Measurements from ENCODE around the gene ST8SIA5. TPM values are rescaled to one million over a fixed set of nuclear protein-coding genes. Genes with fewer than 3 reads are reported as not detected.

ST8SIA5 gene
- polyA plus RNA-seq, 3 donors = not detected

- Histone ChIP-seq H3K4me1 (ENCODE audit: control insufficient read depth in 1 of 2, insufficient read depth in 2 of 2, low read length in 2 of 2) (no peaks in the 10 kb centered on the region), H3K4me2 (replicated peaks; ENCODE audit: extremely low read depth, low read length, poor library complexity, severe bottlenecking) (no peak overlapping the region), H3K27me3 (ENCODE audit: control insufficient read depth in 2 of 2, insufficient read depth in 2 of 2, low read length in 2 of 2) (no peaks in the 10 kb centered on the region), H3K9me3 (replicated peaks in 1 of 2; ENCODE audit: control insufficient read depth in 1 of 2, insufficient read depth in 1 of 2, low read length in 2 of 2) (no peaks in the 10 kb centered on the region), H4K20me1 (ENCODE audit: insufficient read depth, low read length) (no peaks in the 10 kb centered on the region), H3K79me2 (ENCODE audit: insufficient read depth, low read length) (no peaks in the 10 kb centered on the region), H3K36me3 (replicated peaks in 1 of 2; ENCODE audit: control insufficient read depth in 1 of 2, insufficient read depth in 2 of 2, low read length in 2 of 2) (no peaks in the 10 kb centered on the region), H2AFZ (ENCODE audit: insufficient read depth, low read depth, low read length, poor library complexity, severe bottlenecking) (no peak overlapping the region), H3K4me3 (replicated peaks in 1 of 3; ENCODE audit: low read depth in 2 of 3, low read length in 3 of 3) (no peak overlapping the region), H3K9ac (ENCODE audit: insufficient read depth, low read length, poor library complexity, severe bottlenecking) (no peak overlapping the region), H3K27ac (ENCODE audit: low read depth in 1 of 2, low read length in 2 of 2) (no peak overlapping the region)
- Mint-ChIP-seq H3K4me1 (peaks cover 7% of the 10 kb centered on the region), H3K4me3 (no peak overlapping the region), H3K36me3 (no peaks in the 10 kb centered on the region), H3K27ac (no peak overlapping the region), H3K9me3 (peaks cover 0 to 4% (median 0%) of the 10 kb centered on the region in 7 donors), H3K27me3 (ENCODE audit: low read depth in 3 of 3) (peaks cover 10 to 19% (median 13%) of the 10 kb centered on the region in 3 donors)
- 81% methylated on average over 13 of the region's 15 CpGs for WGBS (ENCODE audit: insufficient coverage)
- intact Hi-C loops (cut with micrococcal nuclease) = no loop called here
- DNase-seq = no peak
- no peak for TF ChIP-seq CTCF (IDR thresholded peaks at IDR 0.05)
These were observed 80.5 kb downstream of the ST8SIA5 start for GRCh38 chr18:46676182-46676835.

- no peak overlapping the region for H3K27ac Mint-ChIP-seq
- DNase-seq = no peak
These were observed 81.7 kb downstream of the ST8SIA5 start for GRCh38 chr18:46675112-46675511.

More at GRCh38 chr18:46675112-46675511, 81.7 kb downstream of the ST8SIA5 start:
- no peak for TF ChIP-seq CTCF (IDR thresholded peaks at IDR 0.05)
- Histone ChIP-seq H3K9ac (ENCODE audit: insufficient read depth, low read length, poor library complexity, severe bottlenecking) (no peak overlapping the region), H3K4me2 (replicated peaks; ENCODE audit: extremely low read depth, low read length, poor library complexity, severe bottlenecking) (no peak overlapping the region), H4K20me1 (ENCODE audit: insufficient read depth, low read length) (no peaks in the 10 kb centered on the region), H3K9me3 (replicated peaks in 1 of 2; ENCODE audit: control insufficient read depth in 1 of 2, insufficient read depth in 1 of 2, low read length in 2 of 2) (no peaks in the 10 kb centered on the region), H3K36me3 (replicated peaks in 1 of 2; ENCODE audit: control insufficient read depth in 1 of 2, insufficient read depth in 2 of 2, low read length in 2 of 2) (no peaks in the 10 kb centered on the region), H3K4me3 (replicated peaks in 1 of 3; ENCODE audit: low read depth in 2 of 3, low read length in 3 of 3) (no peak overlapping the region), H3K4me1 (ENCODE audit: control insufficient read depth in 1 of 2, insufficient read depth in 2 of 2, low read length in 2 of 2) (no peaks in the 10 kb centered on the region), H3K79me2 (ENCODE audit: insufficient read depth, low read length) (no peaks in the 10 kb centered on the region), H3K27ac (ENCODE audit: low read depth in 1 of 2, low read length in 2 of 2) (no peak overlapping the region), H3K27me3 (ENCODE audit: control insufficient read depth in 2 of 2, insufficient read depth in 2 of 2, low read length in 2 of 2) (no peaks in the 10 kb centered on the region), H2AFZ (ENCODE audit: insufficient read depth, low read depth, low read length, poor library complexity, severe bottlenecking) (no peak overlapping the region)
- Mint-ChIP-seq H3K9me3 (peaks cover 0 to 3% (median 0%) of the 10 kb centered on the region in 7 donors), H3K4me3 (no peak overlapping the region), H3K4me1 (peaks cover 2% of the 10 kb centered on the region), H3K36me3 (no peaks in the 10 kb centered on the region), H3K27me3 (ENCODE audit: low read depth in 3 of 3) (peaks cover 10 to 25% (median 14%) of the 10 kb centered on the region in 3 donors)
- intact Hi-C loops (cut with micrococcal nuclease) = no loop called here
- WGBS (ENCODE audit: insufficient coverage) = no CpG with 5 or more reads among the region's 1 CpG

Data from CD14-positive monocyte (primary cell).